Measurements from ENCODE around the gene MPPED1.

Gene MPPED1

DNA sequence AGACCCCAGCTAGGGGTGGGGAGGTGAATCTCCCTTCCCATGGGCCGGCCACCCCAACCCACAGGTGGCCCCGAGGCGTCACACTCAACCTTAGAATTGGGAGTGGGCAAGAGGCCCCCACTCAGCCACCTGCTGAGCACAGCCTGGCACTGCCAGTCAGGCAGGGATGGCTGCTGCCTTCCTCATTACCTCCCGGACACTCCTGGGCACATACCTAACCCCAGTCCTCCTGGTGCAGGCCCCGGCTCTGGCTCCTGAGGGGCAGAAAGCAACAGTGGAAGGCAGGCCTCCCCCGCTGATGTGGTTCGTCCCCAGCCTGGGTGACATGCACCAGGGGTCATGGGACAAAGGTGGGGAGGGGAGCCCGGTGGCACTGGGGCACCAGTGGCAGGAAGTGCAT, 103.6 kb downstream of the MPPED1 start:
- H3K4me3 ChIP-seq (ENCODE audit: low read depth, low read length) = no peak overlapping the region
- ChIA-PET CTCF (no interaction called here), POLR2A (no interaction called here)
- DNase-seq (ENCODE audit: low read depth, low spot score) = no peak
- TF ChIP-seq, protein P1, sequence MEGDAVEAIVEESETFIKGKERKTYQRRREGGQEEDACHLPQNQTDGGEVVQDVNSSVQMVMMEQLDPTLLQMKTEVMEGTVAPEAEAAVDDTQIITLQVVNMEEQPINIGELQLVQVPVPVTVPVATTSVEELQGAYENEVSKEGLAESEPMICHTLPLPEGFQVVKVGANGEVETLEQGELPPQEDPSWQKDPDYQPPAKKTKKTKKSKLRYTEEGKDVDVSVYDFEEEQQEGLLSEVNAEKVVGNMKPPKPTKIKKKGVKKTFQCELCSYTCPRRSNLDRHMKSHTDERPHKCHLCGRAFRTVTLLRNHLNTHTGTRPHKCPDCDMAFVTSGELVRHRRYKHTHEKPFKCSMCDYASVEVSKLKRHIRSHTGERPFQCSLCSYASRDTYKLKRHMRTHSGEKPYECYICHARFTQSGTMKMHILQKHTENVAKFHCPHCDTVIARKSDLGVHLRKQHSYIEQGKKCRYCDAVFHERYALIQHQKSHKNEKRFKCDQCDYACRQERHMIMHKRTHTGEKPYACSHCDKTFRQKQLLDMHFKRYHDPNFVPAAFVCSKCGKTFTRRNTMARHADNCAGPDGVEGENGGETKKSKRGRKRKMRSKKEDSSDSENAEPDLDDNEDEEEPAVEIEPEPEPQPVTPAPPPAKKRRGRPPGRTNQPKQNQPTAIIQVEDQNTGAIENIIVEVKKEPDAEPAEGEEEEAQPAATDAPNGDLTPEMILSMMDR (IDR thresholded peaks at IDR 0.05; ENCODE audit: insufficient read depth, low read length, missing control alignments) = no peak

- POLR2A ChIA-PET = no interaction called here
- H3K4me3 ChIP-seq (ENCODE audit: low read depth, low read length) = no peak overlapping the region
- no peak for DNase-seq (ENCODE audit: low read depth, low spot score)
- CTCF ChIA-PET = no interaction called here
- TF ChIP-seq, protein P1 (IDR thresholded peaks at IDR 0.05; ENCODE audit: insufficient read depth, low read length, missing control alignments) = no peak
Observed at GRCh38 chr22:43515902-43516301, 104.1 kb downstream of the MPPED1 start.

DNA sequence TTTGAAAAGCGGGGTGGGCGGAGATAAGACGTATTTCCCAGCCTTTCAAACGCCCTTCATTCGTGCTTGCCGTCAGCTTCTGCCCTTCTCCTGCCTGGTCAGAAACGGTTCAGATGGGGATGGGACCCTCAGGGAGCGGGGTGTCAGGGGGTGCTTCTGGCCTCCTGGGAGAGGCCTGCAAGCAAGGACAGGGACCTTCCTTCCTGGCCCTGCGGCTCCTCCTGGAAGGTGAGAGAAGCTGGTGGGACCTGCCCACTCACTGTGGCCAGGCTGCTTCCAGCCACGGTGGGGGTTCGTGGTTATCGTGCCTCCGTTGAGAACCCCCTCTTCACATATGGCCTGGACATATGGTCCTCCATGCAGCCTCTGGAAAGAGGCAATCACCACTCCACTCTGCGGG, 104.6 kb downstream of the MPPED1 start:
- TF ChIP-seq, protein P1 (IDR thresholded peaks at IDR 0.05; ENCODE audit: insufficient read depth, low read length, missing control alignments) = no peak
- H3K4me3 ChIP-seq (ENCODE audit: low read depth, low read length) = no peak overlapping the region
- ChIA-PET POLR2A (no interaction called here), CTCF (no interaction called here)
- DNase-seq (ENCODE audit: low read depth, low spot score) = no peak

DNA sequence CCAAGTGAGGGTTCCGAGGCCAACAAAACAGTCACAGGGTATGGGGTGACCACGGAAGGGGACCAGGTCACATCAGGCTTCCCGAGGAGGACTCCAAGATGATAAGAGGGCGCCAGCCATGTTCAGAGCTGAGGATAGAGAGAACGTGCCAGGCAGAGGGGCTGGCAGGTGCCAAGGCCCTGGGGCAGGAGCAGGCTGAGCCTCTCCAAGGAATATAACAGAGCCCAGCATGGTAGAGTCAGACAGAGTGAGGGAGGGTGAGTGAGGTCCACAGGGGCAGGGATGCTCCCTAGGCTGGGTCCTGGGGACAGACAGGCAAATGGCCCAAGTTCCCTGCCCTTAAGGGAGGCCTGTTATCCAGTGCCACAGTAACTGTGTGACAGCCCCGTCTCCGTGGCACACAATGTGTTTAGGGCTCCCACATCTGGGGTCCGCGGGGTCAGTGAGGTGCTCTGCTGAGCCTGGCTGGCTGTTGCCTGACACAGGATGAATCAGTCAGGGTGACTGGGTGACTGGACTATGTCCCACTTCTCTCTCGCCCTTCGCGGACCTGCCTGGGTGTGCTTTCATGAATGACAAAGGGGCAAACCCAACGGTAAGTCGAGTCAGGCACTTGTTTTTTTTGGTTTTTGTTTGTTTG, 105.3 kb downstream of the MPPED1 start:
- ChIA-PET POLR2A (no interaction called here), CTCF (no interaction called here)
- TF ChIP-seq, protein P1 (IDR thresholded peaks at IDR 0.05; ENCODE audit: insufficient read depth, low read length, missing control alignments) = no peak
- no peak for DNase-seq (ENCODE audit: low read depth, low spot score)
- H3K4me3 ChIP-seq (ENCODE audit: low read depth, low read length) = no peak overlapping the region

GRCh38 chr22:43520632-43521039, 108.8 kb downstream of the MPPED1 start:
- DNase-seq (ENCODE audit: low read depth, low spot score) = no peak
- POLR2A ChIA-PET = no interaction called here
- CTCF ChIA-PET = no interaction called here
- H3K4me3 ChIP-seq (ENCODE audit: low read depth, low read length) = no peak overlapping the region
- TF ChIP-seq, protein P1 (IDR thresholded peaks at IDR 0.05; ENCODE audit: insufficient read depth, low read length, missing control alignments) = no peak

GRCh38 chr22:43521716-43522115, 109.9 kb downstream of the MPPED1 start:
- ChIA-PET POLR2A (interaction anchor here (0.6 kb wide), 1 partner anchor 295 kb away, joined by 3 read pairs; no protein-coding TSS in a partner anchor), CTCF (no interaction called here)
- TF ChIP-seq, protein P1 (IDR thresholded peaks at IDR 0.05; ENCODE audit: insufficient read depth, low read length, missing control alignments) = no peak
- no peak for DNase-seq (ENCODE audit: low read depth, low spot score)
- H3K4me3 ChIP-seq (ENCODE audit: low read depth, low read length) = no peak overlapping the region
